OCI-LY1 (cell line): ENCODE measurements around the gene SLC37A4.

Experiments used
- H2AFZ ChIP-seq: fragments of 200-600 bp; sonication (generic), shearing (Covaris generic); 2 replicates; pipeline ENCODE4 v1.6.0; 2014; ENCODE audit warnings: antibody characterized with exemption, mild to moderate bottlenecking, low read length
- H3F3A ChIP-seq: fragments of 200-600 bp; sonication (generic), shearing (Covaris generic); 2 replicates; pipeline ENCODE4 v1.6.0; 2014; ENCODE audit warnings: mild to moderate bottlenecking, antibody characterized with exemption, low read length, moderate library complexity; ENCODE audit not compliant: insufficient read depth
- H3K27ac ChIP-seq: fragments of 200-600 bp; sonication (generic); 2 replicates; pipeline ENCODE4 v1.5.1; 2014; ENCODE audit warnings: low read length, mixed run types, mild to moderate bottlenecking, low read depth; ENCODE audit not compliant: poor library complexity, severe bottlenecking
- H3K27me3 ChIP-seq: fragments of 200-600 bp; sonication (generic); 2 replicates; pipeline ENCODE4 v1.6.0; 2014; ENCODE audit warnings: antibody characterized with exemption, mild to moderate bottlenecking, low read length, moderate library complexity; ENCODE audit not compliant: insufficient read depth
- H3K36me3 ChIP-seq: fragments of 200-600 bp; sonication (generic); 2 replicates; pipeline ENCODE4 v1.6.1; 2014; ENCODE audit warnings: mild to moderate bottlenecking, antibody characterized with exemption, low read length, moderate library complexity, mixed read lengths; ENCODE audit not compliant: insufficient read depth
- H3K4me1 ChIP-seq: fragments of 200-600 bp; sonication (generic); 2 replicates; pipeline ENCODE4 v1.5.1; 2014; ENCODE audit warnings: mild to moderate bottlenecking, low read length, moderate library complexity; ENCODE audit not compliant: insufficient read depth, severe bottlenecking
- H3K4me2 ChIP-seq: fragments of 200-600 bp; sonication (generic), shearing (Covaris generic); 2 replicates; pipeline ENCODE4 v1.6.1; 2014; ENCODE audit warnings: low read length
- H3K4me3 ChIP-seq: fragments of 200-600 bp; sonication (generic); 2 replicates; pipeline ENCODE4 v1.5.1; 2014; ENCODE audit warnings: low read length, low read depth, mild to moderate bottlenecking, mixed read lengths; ENCODE audit not compliant: poor library complexity, severe bottlenecking
- H3K79me2 ChIP-seq: fragments of 200-600 bp; shearing (Covaris generic); 2 replicates; pipeline ENCODE4 v1.6.1; 2016; ENCODE audit warnings: mixed run types, low read length, mixed read lengths; ENCODE audit not compliant: insufficient read depth
- H3K9ac ChIP-seq: fragments of 200-600 bp; sonication (generic), shearing (Covaris generic); 2 replicates; pipeline ENCODE4 v1.6.1; 2014; ENCODE audit warnings: mild to moderate bottlenecking, low read length, mixed read lengths
- H3K9me2 ChIP-seq: fragments of 200-600 bp; sonication (generic), shearing (Covaris generic); 2 replicates; pipeline ENCODE4 v1.6.1; 2014; ENCODE audit warnings: low read depth, mild to moderate bottlenecking, low read length, mixed read lengths
- H3K9me3 ChIP-seq: fragments of 200-600 bp; shearing (Covaris generic); 2 replicates; pipeline ENCODE4 v1.6.1; 2014; ENCODE audit warnings: low read length, mixed read lengths
- H4K20me1 ChIP-seq: fragments of 200-600 bp; sonication (generic), shearing (Covaris generic); 2 replicates; pipeline ENCODE4 v1.6.0; 2016; ENCODE audit warnings: mild to moderate bottlenecking, low read length; ENCODE audit not compliant: insufficient read depth
- EZH2 ChIP-seq: fragments of 200-600 bp; sonication (generic), shearing (Covaris generic); IDR thresholded peaks from 2 replicates; pipeline ENCODE4 v1.8.0; 2017; ENCODE audit warnings: borderline replicate concordance, mixed run types, mild to moderate bottlenecking, antibody characterized with exemption, low read length, moderate library complexity, mixed read lengths
- TF ChIP-seq, protein P1 (sequence below): fragments of 200-600 bp; sonication (generic), shearing (Covaris generic); IDR thresholded peaks from 2 replicates; pipeline ENCODE4 v1.5.1; 2017; ENCODE audit warnings: mild to moderate bottlenecking, antibody characterized with exemption, low read length, moderate library complexity, mixed read lengths

Gene SLC37A4

GRCh38 chr11:119030329-119031047 is at the start of gene SLC37A4:
Gene SLC37A4 (minus strand): TSS chr11:119030877.
- 0 out of 2 replicates have a peak, but pooled peaks cover 5% of the 10 kb centered on the region for H3K79me2 ChIP-seq
- peak within 1 kb of the TSS; percentile 52 for H3K27ac ChIP-seq
- peaks cover 19% of the 10 kb centered on the region for H3K4me1 ChIP-seq
- no peaks in the 10 kb centered on the region for H3K9me3 ChIP-seq
- peaks cover 31% of the 10 kb centered on the region; the same call in 1 of the 2 replicates for H3K36me3 ChIP-seq
- H3K4me2 ChIP-seq = peak within 1 kb of the TSS; percentile 99
- TF ChIP-seq EZH2 = no peak
- TF ChIP-seq, protein P1, sequence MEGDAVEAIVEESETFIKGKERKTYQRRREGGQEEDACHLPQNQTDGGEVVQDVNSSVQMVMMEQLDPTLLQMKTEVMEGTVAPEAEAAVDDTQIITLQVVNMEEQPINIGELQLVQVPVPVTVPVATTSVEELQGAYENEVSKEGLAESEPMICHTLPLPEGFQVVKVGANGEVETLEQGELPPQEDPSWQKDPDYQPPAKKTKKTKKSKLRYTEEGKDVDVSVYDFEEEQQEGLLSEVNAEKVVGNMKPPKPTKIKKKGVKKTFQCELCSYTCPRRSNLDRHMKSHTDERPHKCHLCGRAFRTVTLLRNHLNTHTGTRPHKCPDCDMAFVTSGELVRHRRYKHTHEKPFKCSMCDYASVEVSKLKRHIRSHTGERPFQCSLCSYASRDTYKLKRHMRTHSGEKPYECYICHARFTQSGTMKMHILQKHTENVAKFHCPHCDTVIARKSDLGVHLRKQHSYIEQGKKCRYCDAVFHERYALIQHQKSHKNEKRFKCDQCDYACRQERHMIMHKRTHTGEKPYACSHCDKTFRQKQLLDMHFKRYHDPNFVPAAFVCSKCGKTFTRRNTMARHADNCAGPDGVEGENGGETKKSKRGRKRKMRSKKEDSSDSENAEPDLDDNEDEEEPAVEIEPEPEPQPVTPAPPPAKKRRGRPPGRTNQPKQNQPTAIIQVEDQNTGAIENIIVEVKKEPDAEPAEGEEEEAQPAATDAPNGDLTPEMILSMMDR = no peak; the same call in none of the 2 replicates
- no peaks in the 10 kb centered on the region for H3K27me3 ChIP-seq
- H3K9me2 ChIP-seq = no peaks in the 10 kb centered on the region
- H3K9ac ChIP-seq = peak within 1 kb of the TSS; percentile 87
- H2AFZ ChIP-seq = no peak within 1 kb of the TSS
- H3F3A ChIP-seq = no peaks in the 10 kb centered on the region
- peak within 1 kb of the TSS; percentile 87 for H3K4me3 ChIP-seq
- no peaks in the 10 kb centered on the region for H4K20me1 ChIP-seq

GRCh38 chr11:119078675-119079420 is 48.2 kb upstream of the SLC37A4 start:
- Histone ChIP-seq H3K36me3 (peaks cover 60% of the 10 kb centered on the region), H4K20me1 (no peaks in the 10 kb centered on the region), H3K9me3 (no peaks in the 10 kb centered on the region), H3K27me3 (no peaks in the 10 kb centered on the region), H3K4me3 (no peak overlapping the region), H3K4me2 (no peak overlapping the region), H3F3A (no peaks in the 10 kb centered on the region), H3K9me2 (no peaks in the 10 kb centered on the region), H3K27ac (no peak overlapping the region), H3K4me1 (no peaks in the 10 kb centered on the region), H2AFZ (no peak overlapping the region), H3K9ac (no peak overlapping the region), H3K79me2 (no peaks in the 10 kb centered on the region)
- TF ChIP-seq EZH2 = no peak
- TF ChIP-seq, protein P1 = no peak

DNA sequence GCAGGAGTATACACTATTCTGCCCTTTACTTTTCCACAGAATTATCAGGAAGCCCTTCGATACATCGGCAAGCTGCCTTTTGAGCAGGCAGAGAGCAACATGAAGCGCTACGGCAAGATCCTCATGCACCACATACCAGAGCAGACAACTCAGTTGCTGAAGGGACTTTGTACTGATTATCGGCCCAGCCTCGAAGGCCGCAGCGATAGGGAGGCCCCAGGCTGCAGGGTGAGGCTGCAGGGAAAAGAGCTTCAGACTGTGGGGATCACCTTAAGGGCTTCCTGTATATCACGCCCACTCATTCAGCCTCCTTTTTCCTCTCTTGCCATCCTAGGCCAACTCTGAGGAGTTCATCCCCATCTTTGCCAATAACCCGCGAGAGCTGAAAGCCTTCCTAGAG is 47.2 kb upstream of the SLC37A4 start:
- no peak overlapping the region for H3K4me2 ChIP-seq
- no peak overlapping the region for H3K4me3 ChIP-seq
- peaks cover 70% of the 10 kb centered on the region for H3K36me3 ChIP-seq
- no peaks in the 10 kb centered on the region for H3K9me3 ChIP-seq
- no peaks in the 10 kb centered on the region for H3K4me1 ChIP-seq
- H2AFZ ChIP-seq = no peak overlapping the region
- no peaks in the 10 kb centered on the region for H4K20me1 ChIP-seq
- H3K27ac ChIP-seq = no peak overlapping the region
- no peaks in the 10 kb centered on the region for H3K27me3 ChIP-seq
- no peaks in the 10 kb centered on the region for H3K9me2 ChIP-seq
- no peak overlapping the region for H3K9ac ChIP-seq
- H3F3A ChIP-seq = no peaks in the 10 kb centered on the region
- TF ChIP-seq EZH2 = no peak
- TF ChIP-seq, protein P1 = no peak
- no peaks in the 10 kb centered on the region for H3K79me2 ChIP-seq
